Common myeloid progenitor, CD34-positive (primary cell): ENCODE measurements around the gene KRT9.
"Not testable (repeated sequence)": the region's sequence is repeated elsewhere in the genome, so short reads cannot be mapped to it uniquely, and the experiment has no call there.

Experiments
- CTCF ChIA-PET: fragments of 350-600 bp; sonication (Branson Sonifier 250); formaldehyde crosslinking; loops from one replicate; lab custom pipeline; 2021; ENCODE audit warnings: antibody characterized with exemption; lab: Charles Lee
- POLR2A ChIA-PET: fragments of 350-600 bp; sonication (Branson Sonifier 250); formaldehyde crosslinking; loops from one replicate; lab custom pipeline; 2021; ENCODE audit warnings: antibody characterized with exemption; lab: Charles Lee
- DNase-seq, 3 donors: peaks; one replicate each; pipeline versions ENCODE4 v3.0.0 to v3.0.0-alpha.2; 2013
- H3K27ac ChIP-seq, 2 experiments: 1 replicate in 1 of 2; 2 replicates in 1 of 2; pipeline ENCODE4 v1.7.0; 2013; ENCODE audit warnings: inconsistent platforms in 2 of 2, low read length in 2 of 2, mild to moderate bottlenecking in 2 of 2, low read depth in 1 of 2, moderate library complexity in 1 of 2; ENCODE audit not compliant: severe bottlenecking in 2 of 2, insufficient read depth in 1 of 2, poor library complexity in 1 of 2
- H3K27me3 ChIP-seq, 5 experiments: replicated peaks in 2 of 5; 1 replicate in 3 of 5; 2 replicates in 2 of 5; pipeline versions ENCODE4 v1.6.1 to v1.7.0; 2013; ENCODE audit warnings: low read length in 4 of 5, mild to moderate bottlenecking in 2 of 5, moderate library complexity in 2 of 5, inconsistent platforms in 1 of 5; ENCODE audit not compliant: insufficient read depth in 5 of 5, control insufficient read depth in 4 of 5
- H3K36me3 ChIP-seq, 4 experiments: 1 replicate in 2 of 4; 2 replicates in 2 of 4; pipeline versions ENCODE4 v1.6.1 to v1.7.0; 2013; ENCODE audit warnings: low read length in 3 of 4, control low read depth in 1 of 4, mild to moderate bottlenecking in 1 of 4; ENCODE audit not compliant: control insufficient read depth in 4 of 4, insufficient read depth in 4 of 4
- H3K4me1 ChIP-seq, 4 experiments: 1 replicate in 3 of 4; 2 replicates in 1 of 4; pipeline versions ENCODE4 v1.6.1 to v1.7.1; 2013; ENCODE audit warnings: low read length in 3 of 4, mild to moderate bottlenecking in 3 of 4, control low read depth in 1 of 4, inconsistent platforms in 1 of 4, moderate library complexity in 1 of 4; ENCODE audit not compliant: control insufficient read depth in 4 of 4, insufficient read depth in 4 of 4; ENCODE audit errors: control extremely low read depth in 1 of 4
- H3K4me3 ChIP-seq, 7 experiments: 1 replicate in 4 of 7; 2 replicates in 3 of 7; pipeline versions ENCODE4 v1.5.1 to v1.7.0; 2013; ENCODE audit warnings: mild to moderate bottlenecking in 7 of 7, low read length in 6 of 7, moderate library complexity in 6 of 7, inconsistent platforms in 2 of 7, low read depth in 2 of 7, control low read depth in 1 of 7; ENCODE audit not compliant: insufficient read depth in 4 of 7, control insufficient read depth in 1 of 7; ENCODE audit errors: extremely low read depth in 1 of 7
- H3K9me3 ChIP-seq, 5 experiments: 1 replicate in 4 of 5; 2 replicates in 1 of 5; pipeline versions ENCODE4 v1.6.1 to v1.7.1; 2013; ENCODE audit warnings: low read length in 4 of 5, mild to moderate bottlenecking in 2 of 5, inconsistent platforms in 1 of 5, low read depth in 1 of 5, moderate library complexity in 1 of 5; ENCODE audit not compliant: control insufficient read depth in 4 of 5, insufficient read depth in 2 of 5; ENCODE audit errors: control extremely low read depth in 1 of 5
- WGBS: methylation state at CpG from one replicate; pipeline ENCODE4 v1.1.5; 2013; ENCODE audit not compliant: insufficient coverage; 5-methylcytosine and 5-hydroxymethylcytosine counted together

Gene KRT9

GRCh38 chr17:41582061-41582968 is 10.5 kb upstream of the KRT9 start:
- H3K36me3 ChIP-seq, H3K4me3 ChIP-seq, H3K27me3 ChIP-seq, POLR2A ChIA-PET, DNase-seq, H3K9me3 ChIP-seq, H3K4me1 ChIP-seq, H3K27ac ChIP-seq: not testable (repeated sequence)
- CTCF ChIA-PET, result interaction anchor here (1.4 to 1.7 kb wide), 3 partner anchors 8 to 62 kb away, joined by 3 to 4 read pairs (median 4); no protein-coding TSS in a partner anchor
- WGBS, result 98% methylated on average over 6 of the region's 13 CpGs

- no peak for DNase-seq
- H3K4me3 ChIP-seq, result no peak overlapping the region
- 91% methylated on average over 3 of the region's 4 CpGs for WGBS
- no peaks in the 10 kb centered on the region for H3K36me3 ChIP-seq
- no peak overlapping the region for H3K27ac ChIP-seq
- peaks cover 0 to 8% (median 0%) of the 10 kb centered on the region in 5 experiments for H3K27me3 ChIP-seq
- CTCF ChIA-PET, result interaction anchor here (1.0 to 1.7 kb wide), 5 partner anchors 25 to 81 kb away, joined by 3 to 4 read pairs (median 3); no protein-coding TSS in a partner anchor
- POLR2A ChIA-PET, result no interaction called here
- peaks cover 0 to 2% (median 1%) of the 10 kb centered on the region in 4 experiments for H3K4me1 ChIP-seq
- no peaks in the 10 kb centered on the region for H3K9me3 ChIP-seq
Measured at GRCh38 chr17:41581366-41582060, 9.7 kb upstream of the KRT9 start.

GRCh38 chr17:41580687-41581365 is 9.0 kb upstream of the KRT9 start:
- Histone ChIP-seq H3K27me3 (peaks cover 0 to 8% (median 0%) of the 10 kb centered on the region in 5 experiments), H3K9me3 (no peaks in the 10 kb centered on the region), H3K4me3 (no peak overlapping the region), H3K4me1 (peaks cover 0 to 2% (median 1%) of the 10 kb centered on the region in 4 experiments), H3K36me3 (no peaks in the 10 kb centered on the region), H3K27ac (no peak overlapping the region)
- ChIA-PET POLR2A (no interaction called here), CTCF (interaction anchor here (1.0 to 1.7 kb wide), 5 partner anchors 25 to 82 kb away, joined by 3 to 4 read pairs (median 3); no protein-coding TSS in a partner anchor)
- DNase-seq, result no peak
- 100% methylated on average over 1 of the region's 1 CpG for WGBS

- Histone ChIP-seq H3K4me1 (peaks cover 0 to 2% (median 1%) of the 10 kb centered on the region in 4 experiments), H3K36me3 (no peaks in the 10 kb centered on the region), H3K27me3 (peaks cover 0 to 8% (median 0%) of the 10 kb centered on the region in 5 experiments), H3K9me3 (no peaks in the 10 kb centered on the region), H3K4me3 (no peak overlapping the region), H3K27ac (no peak overlapping the region)
- 85% methylated on average over 2 of the region's 2 CpGs for WGBS
- ChIA-PET POLR2A (no interaction called here), CTCF (interaction anchor here (1.4 to 1.8 kb wide), 2 partner anchors 22 to 32 kb away, joined by 5 to 6 read pairs; no protein-coding TSS in a partner anchor)
- no peak for DNase-seq
Measured at GRCh38 chr17:41580244-41580575, 8.4 kb upstream of the KRT9 start.

GRCh38 chr17:41579484-41580243 is 7.8 kb upstream of the KRT9 start:
- Histone ChIP-seq H3K36me3 (no peaks in the 10 kb centered on the region), H3K27ac (no peak overlapping the region), H3K27me3 (peaks cover 0 to 8% (median 0%) of the 10 kb centered on the region in 5 experiments), H3K9me3 (no peaks in the 10 kb centered on the region), H3K4me1 (peaks cover 0 to 2% (median 1%) of the 10 kb centered on the region in 4 experiments), H3K4me3 (peak overlapping the region in 1 of 7 experiments; percentile 57)
- 44% methylated on average over 14 of the region's 18 CpGs for WGBS
- peak; percentile 68 to 83 (median 77) for DNase-seq
- POLR2A ChIA-PET, result no interaction called here
- CTCF ChIA-PET, result interaction anchor here (1.3 to 1.8 kb wide), 4 partner anchors 21 to 69 kb away, joined by 3 to 6 read pairs (median 5); no protein-coding TSS in a partner anchor

- ChIA-PET CTCF (interaction anchor here (1.1 to 1.8 kb wide), 7 partner anchors 21 to 84 kb away, joined by 3 to 6 read pairs (median 3); no protein-coding TSS in a partner anchor), POLR2A (no interaction called here)
- H3K27ac ChIP-seq, result no peak overlapping the region
Measured at GRCh38 chr17:41578971-41579370, 7.1 kb upstream of the KRT9 start.

More at GRCh38 chr17:41578971-41579370, 7.1 kb upstream of the KRT9 start:
- H3K4me3 ChIP-seq, result no peak overlapping the region
- peaks cover 0 to 2% (median 1%) of the 10 kb centered on the region in 4 experiments for H3K4me1 ChIP-seq
- 91% methylated on average over 5 of the region's 5 CpGs for WGBS
- H3K36me3 ChIP-seq, result no peaks in the 10 kb centered on the region
- no peaks in the 10 kb centered on the region for H3K9me3 ChIP-seq
- DNase-seq, result no peak
- peaks cover 0 to 8% (median 0%) of the 10 kb centered on the region in 5 experiments for H3K27me3 ChIP-seq
